Fibroblast of skin of scalp (primary cell): ENCODE results near the gene PTGES3. TPM values are rescaled to one million over a fixed set of nuclear protein-coding genes. Genes with fewer than 3 reads are reported as not detected.
"Not testable (repeated sequence)": the region's sequence is repeated elsewhere in the genome, so short reads cannot be mapped to it uniquely, and the experiment has no call there.

Experiments
- DNase-seq: peaks from one replicate; pipeline ENCODE4 v3.0.0-alpha.2; 2013
- polyA plus RNA-seq, 2 experiments: library from polyadenylated mRNA; unstranded; fragments of 120-200 nt; gene quantifications; one replicate each; pipeline ENCODE4 v1.2.1, GENCODE V29; 2013; ENCODE audit not compliant: insufficient read length in 2 of 2

Gene PTGES3
- 253 TPM for polyA plus RNA-seq (2013, experiment 1 of 2; ENCODE audit: insufficient read length)
- polyA plus RNA-seq (2013, experiment 2 of 2; ENCODE audit: insufficient read length): 259 TPM

- DNase-seq: peak; percentile 99
Measured at GRCh38 chr12:56688129-56688845, at the start of gene PTGES3. PTGES3 (minus strand) TSS chr12:56688284; CDS start chr12:56687999, 285 bp downstream.

GRCh38 chr12:56728139-56728861 is 40.2 kb upstream of the PTGES3 start:
- no peak for DNase-seq

- not testable (repeated sequence) for DNase-seq
Measured at GRCh38 chr12:56726196-56726675, 38.2 kb upstream of the PTGES3 start.

- DNase-seq: no peak
Measured at GRCh38 chr12:56725723-56726102, 37.6 kb upstream of the PTGES3 start.

- peak; percentile 99 for DNase-seq
Measured at GRCh38 chr12:56724972-56725722, 37.1 kb upstream of the PTGES3 start, which contains the start of gene NACA. NACA (minus strand) TSS chr12:56725299; CDS start chr12:56724521, 778 bp downstream.

GRCh38 chr12:56724701-56724971 is 36.6 kb upstream of the PTGES3 start:
- DNase-seq: no peak

GRCh38 chr12:56723889-56724700 is 36.0 kb upstream of the PTGES3 start:
- peak; percentile 66 for DNase-seq

- DNase-seq: no peak
Measured at GRCh38 chr12:56723352-56723751, 35.3 kb upstream of the PTGES3 start.

- no peak for DNase-seq
Measured at GRCh38 chr12:56722832-56723231, 34.7 kb upstream of the PTGES3 start.

GRCh38 chr12:56721721-56722120 is 33.6 kb upstream of the PTGES3 start:
- DNase-seq: no peak

- no peak for DNase-seq
Measured at GRCh38 chr12:56721216-56721615, 33.1 kb upstream of the PTGES3 start.

- no peak for DNase-seq
Measured at GRCh38 chr12:56720731-56721151, 32.7 kb upstream of the PTGES3 start.

GRCh38 chr12:56719056-56719455 is 31.0 kb upstream of the PTGES3 start:
- DNase-seq: no peak

- DNase-seq: no peak
Measured at GRCh38 chr12:56718636-56719035, 30.6 kb upstream of the PTGES3 start.

- DNase-seq: no peak
Measured at GRCh38 chr12:56718149-56718548, 30.1 kb upstream of the PTGES3 start.

GRCh38 chr12:56716933-56717880 is 29.1 kb upstream of the PTGES3 start:
- no peak for DNase-seq

- DNase-seq: no peak
Measured at GRCh38 chr12:56716458-56716857, 28.4 kb upstream of the PTGES3 start.

- DNase-seq: no peak
Measured at GRCh38 chr12:56715798-56716197, 27.7 kb upstream of the PTGES3 start.

- DNase-seq: no peak
Measured at GRCh38 chr12:56714431-56714929, 26.4 kb upstream of the PTGES3 start.

GRCh38 chr12:56713345-56713744 is 25.3 kb upstream of the PTGES3 start:
- no peak for DNase-seq
